ENCODE results near the gene SURF1.

The SURF1 gene

GRCh38 chr9:133353548-133353947, 2.7 kb downstream of the SURF1 start:
- H3K9me3 ChIP-seq (replicated peaks in 1 of 11) = no peaks in the 10 kb centered on the region
- H3K9ac ChIP-seq = peak overlapping the region; percentile 39 to 93 (median 90); a peak in 15 of 22 replicates
- H3K4me1 ChIP-seq = peaks cover 64 to 88% (median 76%) of the 10 kb centered on the region in 10 experiments
- peak overlapping the region in 10 of 11 experiments; percentile 7 to 95 (median 93); a peak in 16 of 22 replicates for H3K27ac ChIP-seq
- H3K27me3 ChIP-seq = no peaks in the 10 kb centered on the region
- H4K20me1 ChIP-seq = peaks cover 45 to 89% (median 70%) of the 10 kb centered on the region in 11 experiments
- no peak for TF ChIP-seq Cebpa-rat (IDR thresholded peaks at IDR 0.05)
- H3K4me3 ChIP-seq = no peak overlapping the region
- H3K36me3 ChIP-seq = peaks cover 44 to 66% (median 56%) of the 10 kb centered on the region in 11 experiments
- peak overlapping the region in 7 of 11 experiments; percentile 1 to 98 (median 93); a peak in 7 of 22 replicates for H3K4me2 ChIP-seq

DNA sequence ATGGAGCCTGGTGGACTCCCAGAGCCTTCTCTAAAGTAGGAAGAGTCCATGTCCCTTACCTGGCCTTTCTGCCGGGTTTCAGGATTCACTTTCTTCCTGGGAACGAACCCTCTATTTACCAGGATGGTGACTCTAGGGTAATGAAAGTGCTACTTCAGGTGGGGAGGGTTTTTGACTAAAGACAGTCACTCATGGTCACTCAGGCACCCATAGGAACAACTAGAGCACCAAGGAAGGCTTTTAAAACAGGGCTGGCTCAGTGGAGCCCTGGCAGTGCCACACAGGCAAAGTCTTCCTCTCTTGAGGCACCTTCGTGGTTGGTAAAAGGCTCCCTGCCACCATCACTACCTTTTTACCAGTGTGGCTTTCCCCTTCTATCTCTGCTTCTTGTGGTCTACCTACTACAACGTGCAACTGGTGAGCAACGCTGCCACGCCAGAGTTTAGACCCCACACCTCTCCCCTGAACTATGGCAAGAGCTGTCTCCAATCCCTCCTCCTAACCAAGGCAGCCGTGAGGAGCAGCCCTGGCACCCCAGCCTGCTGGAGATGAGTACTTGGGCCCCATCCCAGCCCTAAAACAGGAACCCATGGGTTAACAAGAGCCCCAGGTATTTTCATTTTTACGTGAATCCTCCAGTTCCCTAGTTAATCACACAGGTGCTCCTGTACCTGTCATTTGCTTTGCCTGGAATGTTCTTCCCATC, 3.5 kb downstream of the SURF1 start:
- H3K27ac ChIP-seq = peak overlapping the region in 10 of 11 experiments; percentile 7 to 95 (median 92); a peak in 15 of 22 replicates
- no peaks in the 10 kb centered on the region for H3K27me3 ChIP-seq
- peak overlapping the region in 3 of 11 experiments; percentile 0 to 98 (median 7); a peak in 3 of 22 replicates for H3K4me2 ChIP-seq
- H3K9me3 ChIP-seq (replicated peaks in 1 of 11) = no peaks in the 10 kb centered on the region
- peak overlapping the region in 8 of 11 experiments; percentile 28 to 91 (median 62); a peak in 12 of 22 replicates for H3K9ac ChIP-seq
- H3K4me1 ChIP-seq = peaks cover 58 to 81% (median 69%) of the 10 kb centered on the region in 10 experiments
- H4K20me1 ChIP-seq = peaks cover 45 to 85% (median 63%) of the 10 kb centered on the region in 11 experiments
- H3K4me3 ChIP-seq = no peak overlapping the region
- no peak for TF ChIP-seq Cebpa-rat (IDR thresholded peaks at IDR 0.05)
- H3K36me3 ChIP-seq = peaks cover 44 to 60% (median 52%) of the 10 kb centered on the region in 11 experiments

DNA sequence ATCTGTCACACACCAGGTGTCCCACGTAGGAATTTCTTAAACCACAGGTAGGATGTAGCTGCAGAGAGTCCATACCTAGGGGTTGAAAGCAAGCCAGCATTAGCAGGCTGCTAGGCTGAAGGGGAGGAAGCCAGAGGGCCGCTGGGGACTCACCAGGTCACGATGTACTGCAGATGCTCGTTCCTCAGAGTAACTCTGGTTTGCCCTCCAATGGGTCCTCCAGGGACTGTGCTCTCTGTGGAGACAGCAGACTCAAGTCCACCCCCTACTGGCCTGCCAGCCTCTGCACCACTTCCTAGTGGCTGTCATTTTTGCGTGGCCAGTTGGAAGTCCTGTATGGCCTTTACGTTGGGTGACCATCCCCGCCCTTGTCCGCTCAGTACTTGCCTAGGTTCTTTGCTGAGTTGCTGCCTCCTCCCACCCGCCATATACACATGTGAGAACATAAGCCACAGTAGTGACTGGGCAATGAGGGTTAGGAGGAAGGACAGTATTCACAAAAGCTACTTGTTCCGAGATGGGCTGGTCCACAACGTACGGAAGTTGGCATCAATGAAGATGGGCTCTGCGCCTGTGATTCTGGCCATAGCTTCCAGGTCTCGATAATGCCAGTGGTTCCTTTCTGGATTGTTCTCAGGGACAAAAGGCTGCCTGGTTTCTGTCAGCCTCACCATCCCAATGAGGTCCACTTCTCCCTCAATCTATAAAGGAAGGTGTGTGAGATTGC, 4.2 kb downstream of the SURF1 start:
- Histone ChIP-seq H3K9ac (peak overlapping the region in 8 of 11 experiments; percentile 16 to 100 (median 99); a peak in 9 of 22 replicates), H3K27ac (peak overlapping the region in 8 of 11 experiments; percentile 19 to 95 (median 90); a peak in 9 of 22 replicates), H3K27me3 (no peaks in the 10 kb centered on the region), H3K9me3 (replicated peaks in 1 of 11) (no peaks in the 10 kb centered on the region), H3K4me3 (no peak overlapping the region), H3K4me2 (peak overlapping the region; percentile 3 to 98 (median 94); a peak in 12 of 22 replicates), H3K4me1 (peaks cover 52 to 74% (median 62%) of the 10 kb centered on the region in 10 experiments), H4K20me1 (peaks cover 45 to 78% (median 61%) of the 10 kb centered on the region in 11 experiments), H3K36me3 (peaks cover 44 to 57% (median 52%) of the 10 kb centered on the region in 11 experiments)
- TF ChIP-seq Cebpa-rat (IDR thresholded peaks at IDR 0.05) = no peak

- Histone ChIP-seq H4K20me1 (peaks cover 45 to 78% (median 63%) of the 10 kb centered on the region in 11 experiments), H3K4me3 (no peak overlapping the region), H3K9ac (peak overlapping the region in 8 of 11 experiments; percentile 16 to 100 (median 99); a peak in 10 of 22 replicates), H3K27ac (peak overlapping the region in 4 of 11 experiments; percentile 19 to 95 (median 42); a peak in 4 of 22 replicates), H3K4me2 (peak overlapping the region; percentile 3 to 98 (median 96); a peak in 16 of 22 replicates), H3K9me3 (replicated peaks in 1 of 11) (no peaks in the 10 kb centered on the region), H3K27me3 (no peaks in the 10 kb centered on the region), H3K4me1 (peaks cover 54 to 74% (median 63%) of the 10 kb centered on the region in 10 experiments), H3K36me3 (peaks cover 44 to 57% (median 52%) of the 10 kb centered on the region in 11 experiments)
- no peak for TF ChIP-seq Cebpa-rat (IDR thresholded peaks at IDR 0.05)
Measured at GRCh38 chr9:133351526-133351907, 4.8 kb downstream of the SURF1 start.

DNA sequence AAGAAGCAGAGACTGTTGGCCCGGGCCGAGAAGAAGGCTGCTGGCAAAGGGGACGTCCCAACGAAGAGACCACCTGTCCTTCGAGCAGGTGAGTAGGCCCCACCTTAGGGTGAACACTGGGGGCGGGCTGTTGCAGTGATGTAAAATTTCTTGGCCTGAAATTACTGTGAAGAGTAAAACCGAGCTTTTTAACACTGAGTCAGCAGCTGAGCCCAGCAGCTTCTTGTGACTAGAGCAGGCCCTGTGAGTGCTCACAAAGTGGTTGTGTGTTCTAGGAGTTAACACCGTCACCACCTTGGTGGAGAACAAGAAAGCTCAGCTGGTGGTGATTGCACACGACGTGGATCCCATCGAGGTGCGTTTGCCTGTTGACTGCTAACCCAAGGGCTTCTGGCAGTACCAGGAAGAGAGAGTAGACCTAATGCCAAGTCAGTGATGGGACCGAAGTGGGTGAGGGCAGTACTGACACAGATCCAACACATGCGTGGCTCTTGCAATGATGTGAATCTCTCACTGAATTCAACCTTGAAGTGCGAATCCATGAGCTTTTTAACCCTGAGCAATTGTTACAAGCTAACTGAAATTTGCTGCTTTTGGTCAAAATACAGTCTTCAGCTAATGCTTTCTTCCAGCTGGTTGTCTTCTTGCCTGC, 6.2 kb downstream of the SURF1 start:
- H3K27ac ChIP-seq = peak overlapping the region in 9 of 11 experiments; percentile 95 to 100 (median 98); a peak in 15 of 22 replicates
- H3K9ac ChIP-seq = peak overlapping the region; percentile 99 to 100 (median 99)

GRCh38 chr9:133348718-133349573, 7.3 kb downstream of the SURF1 start:
- Histone ChIP-seq H3K4me3 (peak overlapping the region; percentile 89 to 99 (median 96)), H3K4me2 (peak overlapping the region; percentile 86 to 98 (median 96)), H3K4me1 (peaks cover 50 to 76% (median 59%) of the 10 kb centered on the region in 10 experiments), H3K9ac (peak overlapping the region; percentile 99 to 100 (median 99)), H3K36me3 (peaks cover 69 to 81% (median 75%) of the 10 kb centered on the region in 11 experiments), H3K27me3 (no peaks in the 10 kb centered on the region), H4K20me1 (peaks cover 47 to 87% (median 75%) of the 10 kb centered on the region in 11 experiments), H3K27ac (peak overlapping the region; percentile 93 to 100 (median 98)), H3K9me3 (replicated peaks in 1 of 11) (no peaks in the 10 kb centered on the region)
- TF ChIP-seq Cebpa-rat (IDR thresholded peaks at IDR 0.05) = no peak

More for the DNA sequence above, 6.2 kb downstream of the SURF1 start:
- Histone ChIP-seq H3K4me3 (peak overlapping the region; percentile 89 to 99 (median 96)), H3K27me3 (no peaks in the 10 kb centered on the region), H3K4me1 (peaks cover 57 to 77% (median 66%) of the 10 kb centered on the region in 10 experiments), H4K20me1 (peaks cover 47 to 89% (median 76%) of the 10 kb centered on the region in 11 experiments), H3K9me3 (replicated peaks in 1 of 11) (no peaks in the 10 kb centered on the region), H3K36me3 (peaks cover 57 to 70% (median 64%) of the 10 kb centered on the region in 11 experiments), H3K4me2 (peak overlapping the region; percentile 86 to 98 (median 96))
- no peak for TF ChIP-seq Cebpa-rat (IDR thresholded peaks at IDR 0.05)

- Histone ChIP-seq H3K9ac (peak within 1 kb of the TSS; percentile 99 to 100 (median 99)), H3K9me3 (replicated peaks in 1 of 11) (no peaks in the 10 kb centered on the region), H3K27ac (peak within 1 kb of the TSS; percentile 93 to 100 (median 98)), H3K27me3 (no peaks in the 10 kb centered on the region), H3K36me3 (peaks cover 75 to 81% (median 78%) of the 10 kb centered on the region in 11 experiments), H4K20me1 (peaks cover 47 to 86% (median 67%) of the 10 kb centered on the region in 11 experiments), H3K4me2 (peak within 1 kb of the TSS; percentile 93 to 99 (median 97)), H3K4me1 (peaks cover 53 to 76% (median 59%) of the 10 kb centered on the region in 10 experiments), H3K4me3 (peak within 1 kb of the TSS; percentile 89 to 99 (median 96))
- TF ChIP-seq Cebpa-rat (IDR thresholded peaks at IDR 0.05) = no peak
Measured at GRCh38 chr9:133347985-133348717, 8.1 kb downstream of the SURF1 start, which contains the start of the genes MED22 and RPL7A. Gene MED22 (minus strand): TSS chr9:133348131. CDS start chr9:133346662, 1,469 bp downstream. Gene RPL7A (plus strand): TSS chr9:133348218. CDS start chr9:133348244, 26 bp downstream.

All from BLaER1 treated with 17β-estradiol and CSF1 and Interleukin-3, amounts not matched to agents 10 nM and 100 nM (cell line).